Kasumi-1 (cell line): Measurements from ENCODE around the gene STAM2.
"Not testable (repeated sequence)": the region's sequence is repeated elsewhere in the genome, so short reads cannot be mapped to it uniquely, and the experiment has no call there.

Source experiments
- DNase-seq, 2 experiments: peaks; one replicate each; lab custom pipeline; 2025; lab: John Stamatoyannopoulos, UW

The STAM2 gene

GRCh38 chr2:152175368-152176112, at the start of gene STAM2:
STAM2 (minus strand) TSS chr2:152175763; CDS start chr2:152175642, 121 bp downstream.
- DNase-seq = peak; percentile 97 to 98

DNA sequence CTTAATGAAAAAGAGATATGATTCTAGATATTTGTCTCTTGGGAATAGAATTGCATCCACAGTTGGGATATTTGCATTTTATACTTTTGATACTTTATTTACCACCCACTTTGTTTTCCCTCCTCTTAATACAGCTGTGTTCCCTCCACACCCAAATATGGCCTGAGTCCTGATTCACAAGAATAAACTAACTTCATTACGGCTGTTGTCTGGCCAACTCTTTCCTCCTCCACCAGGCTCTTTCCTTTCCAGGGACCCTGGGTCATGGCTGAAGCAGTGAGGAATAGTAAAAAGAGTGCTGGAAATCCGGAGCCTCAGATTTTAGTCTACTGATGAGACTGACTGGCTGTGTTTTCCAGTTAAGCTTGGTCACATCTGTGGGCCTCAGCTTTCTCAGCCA, 48.4 kb upstream of the STAM2 start:
- no peak for DNase-seq

DNA sequence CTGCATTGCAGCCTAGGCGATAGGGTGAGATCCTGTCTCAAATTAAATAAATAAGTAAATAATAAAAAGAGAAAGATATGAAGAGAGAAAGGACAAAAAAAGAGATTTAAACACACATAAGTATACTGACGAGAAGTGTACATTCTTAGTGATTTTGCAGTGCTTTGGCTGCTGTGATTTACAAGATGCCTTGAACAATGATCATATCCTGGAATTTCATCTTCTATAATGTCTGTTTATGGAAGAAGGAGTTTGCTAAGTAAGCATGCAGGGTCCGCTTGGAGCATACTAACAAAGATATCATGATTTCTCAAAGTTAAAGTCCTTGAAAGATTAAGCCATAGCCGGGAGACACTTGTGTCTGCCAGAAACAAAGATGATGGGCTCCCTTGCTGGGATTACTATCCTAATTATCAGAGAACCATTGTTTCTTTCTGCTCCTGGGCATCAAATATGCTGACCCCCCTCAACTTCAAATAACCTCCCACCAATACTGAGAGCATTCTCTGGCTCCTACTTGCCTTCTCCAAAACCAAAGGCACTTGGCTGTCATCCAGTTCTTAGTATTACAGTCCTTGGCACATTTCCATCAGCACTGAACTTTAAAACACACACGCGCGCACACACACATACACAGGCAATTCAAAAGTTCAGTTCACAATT, 47.5 kb upstream of the STAM2 start:
- DNase-seq = peak; percentile 95 to 96

- DNase-seq = no peak
Measured at GRCh38 chr2:152221839-152222238, 46.3 kb upstream of the STAM2 start.

- DNase-seq = no peak
Measured at GRCh38 chr2:152219077-152219828, 43.7 kb upstream of the STAM2 start.

DNA sequence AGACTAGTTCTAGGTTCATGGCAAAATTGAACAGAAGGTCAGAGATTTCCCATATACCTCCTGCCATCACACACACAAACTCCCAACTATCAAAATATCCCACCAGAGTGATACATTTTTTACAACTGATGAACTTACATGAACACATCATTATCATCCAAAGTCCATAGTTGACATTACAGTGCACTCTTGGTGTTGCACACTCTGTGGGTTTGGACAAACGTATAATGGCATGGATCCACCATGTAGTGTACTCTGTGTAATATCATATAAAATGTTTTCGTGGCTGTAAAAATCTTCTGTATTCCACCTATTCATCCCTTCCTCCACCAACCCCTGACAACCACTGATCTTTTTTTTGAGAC, 25.9 kb upstream of the STAM2 start:
- DNase-seq = no peak

DNA sequence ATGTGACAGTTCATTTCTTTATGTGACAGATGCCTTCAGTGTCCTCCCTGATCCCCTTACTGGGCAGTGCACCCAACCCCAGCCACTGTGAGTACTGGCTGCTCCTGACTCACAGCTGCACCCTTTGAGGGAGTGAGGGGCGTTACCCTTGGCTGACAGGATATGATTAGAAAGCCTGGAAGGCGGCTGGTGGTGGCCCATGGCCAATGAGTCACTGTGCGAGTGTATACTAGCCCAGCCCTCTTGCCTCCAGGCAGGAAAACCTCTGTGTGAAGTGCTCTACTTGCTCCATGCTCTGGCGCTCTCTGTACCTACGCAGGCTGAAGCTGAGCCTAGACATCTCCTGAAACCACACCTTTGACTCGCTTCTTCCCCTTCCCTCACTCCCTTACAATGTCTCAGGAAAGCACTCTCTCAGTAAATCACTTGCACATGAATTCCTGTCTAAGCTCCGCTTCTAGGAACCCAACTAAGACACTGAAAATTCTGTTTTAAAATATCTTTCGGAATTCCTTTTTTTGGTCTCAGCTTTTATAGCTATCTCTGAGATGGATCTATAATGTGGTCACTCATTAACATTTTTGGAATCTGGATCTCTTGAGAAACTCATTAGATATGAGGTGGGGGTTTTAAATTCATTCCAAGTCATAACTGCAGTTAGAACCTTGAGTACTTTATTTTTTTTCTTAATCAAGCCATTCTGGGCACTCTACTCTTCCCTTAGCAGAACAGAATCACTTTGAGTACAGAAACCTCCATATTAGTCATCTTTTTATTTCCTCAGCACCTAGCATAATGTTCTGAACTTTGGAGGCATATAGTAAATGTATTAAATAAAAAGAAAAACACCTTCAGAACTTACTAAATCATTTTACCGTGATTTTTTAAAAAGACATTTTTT, 25.3 kb upstream of the STAM2 start:
- DNase-seq = peak; percentile 89 to 92

GRCh38 chr2:152200101-152200500, 24.5 kb upstream of the STAM2 start:
- no peak for DNase-seq

DNA sequence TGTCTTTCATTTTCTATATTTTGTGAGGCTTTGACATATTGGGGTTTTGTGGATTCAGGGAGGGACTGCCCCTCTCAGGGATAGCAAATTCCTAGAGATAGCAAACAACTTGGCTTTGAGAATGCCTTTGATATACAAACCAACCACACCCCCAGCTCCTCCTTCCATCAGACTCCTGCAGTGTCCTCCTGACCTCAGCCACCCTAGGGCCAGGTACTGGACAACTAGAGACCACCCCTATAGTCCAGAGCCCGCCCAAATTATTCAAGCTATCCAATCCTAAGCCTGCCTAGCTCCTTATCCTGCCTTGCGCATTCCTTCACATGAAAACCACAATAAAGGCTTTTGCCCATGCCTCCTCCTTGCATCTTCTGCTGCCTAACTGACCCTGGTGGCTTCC, 22.9 kb upstream of the STAM2 start:
- no peak for DNase-seq

DNA sequence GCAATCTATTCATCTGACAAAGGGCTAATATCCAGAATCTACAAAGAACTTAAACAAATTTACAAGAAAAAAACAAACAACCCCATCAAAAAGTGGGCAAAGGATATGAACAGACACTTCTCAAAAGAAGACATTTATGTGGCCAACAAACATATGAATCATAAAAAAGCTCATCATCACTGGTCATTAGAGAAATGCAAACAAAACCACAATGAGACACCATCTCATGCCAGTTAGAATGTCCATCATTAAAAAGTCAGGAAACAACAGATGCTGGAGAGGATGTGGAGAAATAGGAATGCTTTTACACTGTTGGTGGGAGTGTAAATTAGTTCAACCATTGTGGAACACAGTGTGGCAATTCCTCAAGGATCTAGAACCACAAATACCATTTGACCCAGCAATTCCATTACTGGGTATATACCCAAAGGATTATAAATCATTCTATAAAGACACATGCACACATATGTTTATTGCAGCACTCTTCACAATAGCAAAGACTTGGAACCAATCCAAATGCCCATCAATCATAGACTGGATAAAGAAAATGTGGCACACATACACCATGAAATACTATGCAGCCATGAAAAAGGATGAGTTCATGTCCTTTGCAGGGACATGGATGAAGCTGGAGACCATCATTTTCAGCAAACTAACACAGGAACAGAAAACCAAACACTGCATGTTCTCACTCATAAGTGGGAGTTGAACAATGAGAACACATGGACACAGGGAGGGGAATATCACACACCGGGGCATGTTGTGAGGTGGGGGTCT, 22.1 kb upstream of the STAM2 start:
- DNase-seq = not testable (repeated sequence)

- DNase-seq = peak; percentile 93 to 98
Measured at GRCh38 chr2:152189622-152190495, 14.3 kb upstream of the STAM2 start.

DNA sequence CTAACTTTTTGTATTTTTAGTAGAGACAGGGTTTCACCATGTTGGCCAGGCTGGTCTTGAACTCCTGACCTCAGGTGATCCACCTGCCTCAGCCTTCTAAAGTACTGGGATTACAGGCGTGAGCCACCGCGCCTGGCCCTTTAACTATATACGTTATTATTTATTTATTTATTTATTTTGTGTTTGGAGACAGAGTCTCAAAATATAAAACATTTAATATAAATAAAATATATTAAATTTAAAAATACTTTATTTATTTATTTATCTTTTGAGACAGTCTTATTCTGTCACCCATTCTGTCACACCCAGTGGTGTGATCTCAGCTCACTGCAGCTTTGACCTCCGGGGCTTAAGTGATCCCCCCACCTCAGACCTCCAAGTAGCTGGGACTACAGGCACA, 11.2 kb upstream of the STAM2 start:
- DNase-seq = not testable (repeated sequence)

DNA sequence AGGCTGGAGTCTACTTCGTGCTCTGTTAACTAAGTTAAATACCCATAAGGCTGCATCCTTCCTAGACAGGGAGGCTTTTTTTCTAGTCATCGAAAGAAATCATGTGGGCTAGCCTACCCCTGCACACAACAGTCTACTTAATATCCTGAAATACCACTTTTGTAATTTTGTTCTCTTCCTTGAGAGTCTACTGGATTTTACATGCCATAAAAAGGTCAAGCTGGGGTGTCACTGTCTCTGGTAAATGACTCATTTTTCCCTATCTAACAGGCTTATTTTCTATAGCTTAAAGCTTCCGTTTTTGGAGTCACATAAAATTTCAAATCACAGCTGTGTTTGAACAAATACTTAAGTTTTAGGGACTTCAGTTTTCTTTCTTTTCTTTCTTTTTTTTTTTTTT, 10.7 kb upstream of the STAM2 start:
- no peak for DNase-seq

- DNase-seq = no peak
Measured at GRCh38 chr2:152183401-152184073, 8.0 kb upstream of the STAM2 start.

DNA sequence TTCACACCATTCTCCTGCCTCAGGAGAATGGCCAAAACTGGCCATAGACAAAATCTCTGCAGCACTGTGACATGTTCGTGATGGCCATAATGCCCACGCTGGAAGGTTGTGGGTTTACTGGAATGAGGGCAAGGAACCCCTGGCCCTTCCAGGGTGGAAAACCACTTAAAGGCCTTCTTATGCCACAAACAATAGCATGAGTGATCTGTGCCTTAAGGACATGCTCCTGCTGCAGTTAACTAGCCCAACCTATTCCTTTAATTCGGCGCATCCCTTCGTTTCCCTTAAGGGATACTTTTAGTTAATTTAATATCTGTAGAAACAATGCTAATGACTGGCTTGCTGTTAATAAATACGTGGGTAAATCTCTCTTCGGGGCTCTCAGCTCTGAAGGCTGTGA, 2.1 kb upstream of the STAM2 start:
- DNase-seq = not testable (repeated sequence)

- peak in 1 of 2 experiments; percentile 72 for DNase-seq
Measured at GRCh38 chr2:152176113-152176714, 651 bp upstream of the STAM2 start.

- DNase-seq = peak; percentile 82 to 88
Measured at GRCh38 chr2:152175012-152175367, 573 bp downstream of the STAM2 start.

DNA sequence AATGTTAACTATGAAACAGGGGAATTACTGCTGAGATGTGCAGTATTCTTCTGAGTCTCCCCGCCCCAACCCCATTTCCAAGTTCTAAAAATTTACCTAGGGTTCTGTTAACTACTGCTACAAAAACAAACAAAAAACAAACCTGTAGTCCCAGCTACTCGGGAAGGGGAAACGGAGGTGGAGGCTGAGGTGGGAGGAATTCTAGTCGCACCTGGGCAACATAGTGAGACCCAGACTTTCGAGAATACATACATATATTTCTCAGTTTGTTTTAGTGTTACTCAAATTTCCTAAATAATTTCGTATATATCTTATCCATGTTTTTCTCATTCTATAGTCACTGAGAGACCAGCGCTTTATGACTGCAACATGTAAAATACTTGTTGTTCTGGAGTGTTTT, 989 bp downstream of the STAM2 start:
- no peak for DNase-seq

- no peak for DNase-seq
Measured at GRCh38 chr2:152173831-152174230, 1.7 kb downstream of the STAM2 start.
